ENCODE measurements around the gene JUP. TPM values are rescaled to one million over a fixed set of nuclear protein-coding genes. Genes with fewer than 3 reads are reported as not detected.
A peak's percentile ranks its signal among the peaks of the same experiment; 100 is the strongest.

JUP gene
- total and polyA plus RNA-seq, 2 of the 13 experiments (the other 11 are each of a cell fraction or from before 2014, with no cell fraction given): 12.1 to 20.6 TPM

GRCh38 chr17:41835800-41836549 lies 49.5 kb upstream of the JUP start, which contains the start of gene NT5C3B (continued):
- peak; percentile 63 for TF ChIP-seq ZNF709 (CRISPR knock-in tag; IDR thresholded peaks at IDR 0.05)
- TF ChIP-seq ZNF543 (CRISPR knock-in tag; IDR thresholded peaks at IDR 0.05): peak; percentile 30; the same call in 1 of the 2 replicates
- peak; percentile 69; the same call in 1 of the 2 replicates for TF ChIP-seq SMAD9 (CRISPR knock-in tag; IDR thresholded peaks at IDR 0.05)
- TF ChIP-seq IRF9 (CRISPR knock-in tag; IDR thresholded peaks at IDR 0.05; ENCODE audit: borderline replicate concordance): peak; percentile 77; the same call in 1 of the 2 replicates
- TF ChIP-seq MXI1 (IDR thresholded peaks at IDR 0.05; ENCODE audit: borderline replicate concordance, low read depth, low read length): peak; percentile 12; the same call in 1 of the 3 replicates
- peak; percentile 72 for TF ChIP-seq ZBTB7B (CRISPR knock-in tag; IDR thresholded peaks at IDR 0.05)
- no peak for TF ChIP-seq PRPF4 (IDR thresholded peaks at IDR 0.05; ENCODE audit: low read depth, low read length, poor library complexity, severe bottlenecking)
- no peak for TF ChIP-seq ZBTB40 (IDR thresholded peaks at IDR 0.05)
- peak; percentile 42; the same call in 1 of the 2 replicates for TF ChIP-seq ZBTB40 (CRISPR knock-in tag; IDR thresholded peaks at IDR 0.05)
- peak; percentile 74 for TF ChIP-seq ZNF33B (CRISPR knock-in tag; IDR thresholded peaks at IDR 0.05)
- TF ChIP-seq SMYD3 (CRISPR knock-in tag; IDR thresholded peaks at IDR 0.05): no peak
- TF ChIP-seq MNT (IDR thresholded peaks at IDR 0.05): no peak
- peak; percentile 94 for TF ChIP-seq ZFX (CRISPR knock-in tag; IDR thresholded peaks at IDR 0.05; ENCODE audit: low read depth)
- no peak; the same call in 1 of the 2 replicates for TF ChIP-seq KAT8 (CRISPR knock-in tag; IDR thresholded peaks at IDR 0.05)
- TF ChIP-seq TOPORS (CRISPR knock-in tag; IDR thresholded peaks at IDR 0.05): 0 out of 2 replicates have a peak, but pooled peaks have one; percentile 47
- TF ChIP-seq ZUFSP (CRISPR knock-in tag; IDR thresholded peaks at IDR 0.05; ENCODE audit: borderline replicate concordance): no peak
